NCI-H748 (cell line): ENCODE results near the gene HLA-DQB1.
"Not testable (repeated sequence)": the region's sequence is repeated elsewhere in the genome, so short reads cannot be mapped to it uniquely, and the experiment has no call there.

Experiments used
- DNase-seq: peaks from one replicate; lab custom pipeline; 2025; ENCODE audit not compliant: unreplicated experiment; lab: John Stamatoyannopoulos, UW

The HLA-DQB1 gene

DNA sequence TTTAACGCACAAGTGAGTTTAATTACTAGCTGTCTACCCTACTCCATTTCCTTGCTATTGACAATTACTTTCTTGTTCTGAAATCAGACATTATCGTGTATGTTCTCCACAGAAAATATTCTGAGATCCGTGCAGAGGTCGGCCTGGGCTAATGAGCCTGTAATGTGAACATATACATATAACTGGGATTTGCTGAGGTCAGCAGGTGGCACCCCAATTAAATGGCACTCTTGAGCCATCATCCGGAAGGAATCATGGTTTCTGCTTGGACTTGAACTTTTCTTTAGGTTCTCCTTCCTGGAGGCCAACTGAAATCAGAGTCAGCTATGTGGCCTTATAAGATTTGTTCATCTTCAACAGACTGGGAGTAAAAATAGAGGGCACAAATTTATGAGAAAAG is 3.6 kb downstream of the HLA-DQB1 start:
- DNase-seq: no peak

DNA sequence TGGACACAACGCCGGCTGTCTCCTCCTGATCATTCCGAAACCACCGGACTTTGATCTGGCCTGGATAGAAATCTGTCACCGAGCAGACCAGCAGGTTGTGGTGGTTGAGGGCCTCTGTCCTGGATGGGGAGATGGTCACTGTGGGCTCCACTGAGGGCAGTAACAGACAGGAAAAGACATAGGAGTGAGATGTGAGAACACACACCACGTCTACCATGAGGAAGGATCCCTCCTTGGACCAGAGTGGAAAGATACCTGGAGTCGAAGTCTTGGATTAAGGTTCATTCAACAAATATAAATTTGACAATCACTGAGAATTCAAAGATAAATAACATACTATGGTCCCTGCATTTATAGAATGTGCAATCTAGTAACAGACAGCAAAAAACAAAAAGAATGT is 4.4 kb downstream of the HLA-DQB1 start:
- DNase-seq: no peak

DNA sequence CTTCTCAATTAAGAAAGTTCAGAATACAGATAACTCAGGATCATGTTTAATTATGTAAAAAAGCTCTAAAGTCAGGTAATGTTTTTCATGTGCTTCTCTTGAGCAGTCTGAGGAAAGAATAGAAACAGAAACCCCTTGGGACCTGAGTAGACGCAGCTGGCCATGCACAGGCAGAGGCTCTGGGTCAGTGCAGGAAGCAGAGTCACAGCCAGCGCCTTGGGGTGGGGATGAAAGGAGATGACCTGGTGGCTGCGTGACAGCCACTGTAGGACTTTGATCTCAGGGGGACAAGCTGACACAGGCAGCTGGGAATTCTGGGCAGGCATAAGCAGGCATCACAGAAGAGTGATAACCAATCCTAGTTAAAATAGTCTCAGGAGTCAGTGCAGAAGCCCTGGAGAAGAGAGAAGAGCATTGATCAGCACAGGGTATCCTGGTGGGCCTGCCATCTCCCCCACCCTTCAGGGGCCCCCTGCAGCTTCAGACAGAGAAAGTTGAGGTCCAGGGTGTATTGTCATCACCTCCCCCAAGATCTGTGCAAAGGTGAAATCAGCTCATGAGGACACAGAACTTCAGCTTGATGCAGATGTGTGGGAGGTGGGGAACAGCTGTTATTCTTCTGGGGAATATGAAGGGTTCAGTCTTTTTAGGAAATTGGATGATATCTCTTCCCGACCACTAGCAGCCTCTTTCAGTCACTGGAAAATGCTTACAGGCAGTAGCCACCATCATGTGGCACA is 6.4 kb downstream of the HLA-DQB1 start:
- no peak for DNase-seq

DNA sequence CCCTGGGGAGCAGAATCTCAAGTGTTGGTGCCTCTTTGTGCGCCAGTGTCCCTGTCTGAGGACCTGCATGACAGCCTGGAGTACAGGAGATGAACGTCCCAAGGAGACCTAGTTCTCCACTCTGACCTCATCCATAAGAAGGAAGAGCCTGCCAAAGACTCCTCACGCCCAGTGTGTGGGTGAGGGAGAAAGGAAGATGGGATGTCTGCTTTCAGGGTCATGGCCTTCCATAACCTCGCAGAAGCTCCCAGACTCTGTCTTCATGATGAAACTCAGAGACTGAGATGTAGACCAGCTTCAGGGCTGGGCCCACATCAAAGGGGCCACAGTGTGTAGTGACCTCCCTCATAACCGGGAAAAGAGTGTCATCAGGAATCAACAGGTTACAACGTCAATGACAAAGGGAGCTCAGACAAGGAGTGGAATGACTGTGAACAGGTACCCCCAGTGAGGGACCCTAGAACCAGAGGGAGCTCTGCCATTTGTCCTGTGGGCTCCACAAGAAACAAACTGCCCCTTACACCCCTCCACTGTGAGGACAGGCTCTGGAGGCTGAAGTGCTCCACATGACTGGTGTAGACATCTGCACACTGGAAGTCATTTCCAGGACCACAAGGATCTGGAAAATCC is 8.1 kb downstream of the HLA-DQB1 start:
- no peak for DNase-seq

DNA sequence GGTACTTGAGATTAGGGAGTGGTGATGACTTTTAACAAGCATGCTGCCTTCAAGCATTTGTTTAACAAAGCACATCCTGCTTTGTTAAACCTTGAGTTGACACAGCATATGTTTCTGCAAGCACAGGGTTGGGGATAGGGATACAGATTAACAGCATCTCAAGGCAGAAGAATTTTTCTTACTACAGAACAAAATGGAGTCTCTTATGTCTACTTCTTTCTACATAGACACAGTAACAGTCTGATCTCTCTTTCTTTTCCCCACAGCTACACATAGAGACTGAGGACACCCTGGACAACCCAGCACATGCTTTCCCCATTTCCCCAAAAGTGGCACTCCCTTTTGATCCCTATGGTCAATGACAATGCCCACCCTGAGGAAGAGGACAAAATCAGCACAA is 8.6 kb downstream of the HLA-DQB1 start:
- not testable (repeated sequence) for DNase-seq

DNA sequence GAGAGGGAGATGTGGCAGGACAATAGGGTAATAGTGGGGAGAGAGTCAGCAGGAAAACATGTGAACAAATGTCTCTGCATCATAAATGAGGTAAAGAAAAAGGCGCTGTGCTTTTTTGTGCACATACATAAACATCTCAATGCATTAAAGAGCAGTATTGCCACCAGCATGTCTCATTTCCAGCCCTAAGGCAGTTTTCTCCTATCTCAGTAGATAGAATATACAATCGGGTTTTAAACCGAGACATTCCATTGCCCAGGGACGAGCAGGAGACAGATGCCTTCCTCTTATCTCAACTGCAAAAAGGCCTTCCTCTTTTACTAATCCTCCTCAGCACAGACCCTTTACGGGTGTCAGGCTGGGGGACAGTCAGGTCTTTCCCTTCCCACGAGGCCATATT is 9.1 kb downstream of the HLA-DQB1 start:
- DNase-seq: not testable (repeated sequence)

DNA sequence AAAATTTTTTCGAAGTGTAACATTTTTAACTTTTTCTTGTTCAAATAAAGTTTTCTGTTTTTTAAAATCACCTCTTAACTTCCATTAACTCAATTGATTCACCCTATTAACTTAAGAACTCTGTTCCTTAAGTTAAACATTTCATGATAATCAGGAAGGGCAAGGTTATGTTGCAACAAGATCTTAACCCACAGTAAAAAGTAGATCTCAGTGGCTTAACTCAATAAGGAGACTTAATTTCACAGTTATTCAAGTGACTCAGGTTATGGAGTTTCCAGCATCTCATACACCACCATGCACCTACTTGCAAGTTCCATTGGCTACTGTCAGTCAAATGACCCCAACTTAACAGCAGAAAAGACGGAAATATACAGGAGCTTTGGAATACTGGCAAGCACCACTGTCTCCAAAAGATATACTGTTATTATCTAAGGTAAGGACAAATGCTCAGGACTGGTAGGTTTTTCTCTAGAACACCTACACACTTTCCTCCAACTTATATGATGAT is 11.2 kb downstream of the HLA-DQB1 start:
- DNase-seq: no peak

DNA sequence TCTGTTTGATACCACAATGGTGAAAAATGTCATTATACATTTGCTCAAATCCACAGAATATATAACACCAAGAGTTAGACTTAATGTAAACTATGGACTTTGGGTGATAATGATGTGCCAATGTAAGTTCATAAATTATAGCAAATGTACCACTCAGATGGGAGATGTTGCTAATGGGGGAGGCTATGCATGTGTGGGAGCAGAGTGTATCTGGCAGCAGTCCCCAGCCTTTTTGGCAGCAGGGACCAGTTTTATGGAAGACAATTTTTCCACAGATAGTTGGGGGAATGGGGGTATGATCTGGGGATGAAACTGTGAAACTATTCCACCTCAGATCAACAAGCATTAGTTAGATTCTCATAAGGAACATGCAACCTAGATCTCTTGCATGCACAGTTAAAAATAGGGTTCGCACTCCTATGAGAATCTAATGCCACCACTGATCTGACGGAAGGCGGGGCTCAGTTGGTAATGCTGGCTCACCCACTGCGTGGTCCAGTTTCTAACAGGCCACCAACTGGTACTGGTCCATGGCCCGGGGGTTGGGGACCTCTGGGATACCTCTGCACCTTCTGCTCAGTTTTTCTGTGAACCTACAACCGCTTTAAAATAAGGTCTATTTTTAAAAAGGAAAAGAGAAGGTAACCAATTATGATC is 21.3 kb downstream of the HLA-DQB1 start:
- DNase-seq: no peak

DNA sequence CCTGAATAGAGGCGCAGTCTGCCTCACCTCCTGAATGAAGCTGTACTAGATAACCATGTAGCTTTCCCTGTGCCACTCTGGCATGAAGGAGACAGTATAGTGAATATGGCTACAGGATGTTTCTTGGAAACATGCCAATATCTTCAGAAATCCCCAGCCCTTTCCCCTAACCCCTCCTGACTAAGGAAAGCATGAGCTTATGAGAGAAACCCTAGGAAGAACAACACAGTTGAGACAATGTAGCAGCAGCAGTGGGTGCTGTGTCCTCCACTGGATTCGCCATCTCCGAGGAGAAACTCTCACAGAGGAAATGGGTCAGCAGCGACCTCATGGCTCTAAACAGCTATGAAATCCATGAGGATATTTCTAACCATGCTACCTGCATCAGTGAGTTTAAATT is 22.6 kb downstream of the HLA-DQB1 start:
- no peak for DNase-seq

GRCh38 chr6:32642720-32643106 is 23.7 kb downstream of the HLA-DQB1 start:
- DNase-seq: no peak

GRCh38 chr6:32641785-32642719 is 24.4 kb downstream of the HLA-DQB1 start:
- DNase-seq: not testable (repeated sequence)

- no peak for DNase-seq
Observed at GRCh38 chr6:32641122-32641521, 25.3 kb downstream of the HLA-DQB1 start.

DNA sequence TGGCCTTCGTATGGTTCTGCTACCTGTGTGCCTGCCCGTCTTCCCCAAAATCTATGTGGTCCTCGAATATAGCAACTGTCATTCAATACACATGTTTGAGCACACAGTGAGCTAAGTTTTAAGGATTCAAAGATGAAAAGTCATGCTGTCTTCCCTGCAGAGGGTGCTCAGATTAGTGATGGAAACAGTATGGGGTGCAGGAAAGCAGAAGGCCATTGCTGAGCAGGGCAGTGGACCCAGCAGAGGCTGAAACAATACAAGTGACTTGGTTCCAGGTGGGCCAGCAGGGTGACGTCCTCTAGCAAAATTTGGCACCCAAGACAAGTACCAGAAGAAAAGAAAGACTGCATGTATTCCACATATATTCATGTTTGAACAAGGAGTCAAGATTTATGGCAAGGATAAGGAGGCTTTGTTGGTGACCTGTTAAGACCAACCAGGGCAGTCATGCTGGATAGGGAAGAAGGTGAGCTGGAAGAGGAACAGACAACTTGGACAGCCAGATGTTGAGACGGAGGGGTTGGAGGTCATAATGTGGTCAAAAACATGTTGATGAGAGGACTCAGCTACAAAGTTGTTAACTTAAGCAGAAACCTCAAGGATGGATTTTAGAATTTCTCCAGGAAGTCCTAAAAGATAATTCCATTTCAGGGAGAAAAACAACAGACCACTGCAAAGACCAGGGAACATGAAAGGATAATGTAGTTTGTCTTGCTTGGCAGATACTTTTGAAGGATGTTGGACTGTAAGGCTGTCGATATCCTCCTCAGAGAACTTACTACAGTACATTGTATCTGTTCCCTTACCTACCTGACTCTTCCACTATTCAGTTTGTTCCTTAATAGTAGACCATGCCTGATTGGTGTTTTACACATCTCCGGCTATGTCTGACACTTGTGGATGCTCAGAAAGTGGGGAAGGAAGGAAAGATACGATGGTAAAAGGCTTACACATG is 26.7 kb downstream of the HLA-DQB1 start:
- no peak for DNase-seq

DNA sequence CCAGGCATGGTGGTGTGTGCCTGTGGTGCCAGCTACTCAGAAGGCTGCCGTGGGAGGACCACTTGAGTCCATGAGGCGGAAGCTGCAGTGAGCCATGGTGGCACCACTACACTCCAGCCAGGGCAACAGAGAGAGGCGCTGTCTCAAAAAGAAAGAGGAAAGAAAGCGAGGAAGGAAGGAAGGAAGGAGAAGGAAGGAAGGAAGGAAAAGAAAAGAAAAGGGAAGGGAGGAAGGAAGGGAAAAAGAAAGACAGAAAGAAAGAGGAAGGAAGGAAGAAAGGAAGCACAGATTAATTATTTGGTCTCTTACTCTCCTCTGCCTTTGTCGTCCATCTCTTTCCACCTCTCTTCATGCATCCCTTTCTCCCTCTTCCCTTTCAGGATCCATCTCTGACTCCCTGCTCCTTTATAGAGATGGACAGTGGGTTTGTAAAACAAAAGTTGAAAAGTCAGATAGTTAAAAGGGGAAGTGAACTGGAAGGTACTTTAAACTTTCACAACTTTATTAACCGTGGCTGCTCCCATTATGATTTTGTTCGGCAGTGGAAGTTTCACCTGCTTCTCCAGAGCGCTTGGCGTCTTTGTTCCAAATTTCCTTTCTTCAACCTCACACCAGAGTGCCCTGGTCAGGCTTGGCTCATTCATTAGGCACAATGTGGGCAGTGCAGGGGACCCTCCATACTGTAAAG is 27.8 kb downstream of the HLA-DQB1 start:
- DNase-seq: no peak

DNA sequence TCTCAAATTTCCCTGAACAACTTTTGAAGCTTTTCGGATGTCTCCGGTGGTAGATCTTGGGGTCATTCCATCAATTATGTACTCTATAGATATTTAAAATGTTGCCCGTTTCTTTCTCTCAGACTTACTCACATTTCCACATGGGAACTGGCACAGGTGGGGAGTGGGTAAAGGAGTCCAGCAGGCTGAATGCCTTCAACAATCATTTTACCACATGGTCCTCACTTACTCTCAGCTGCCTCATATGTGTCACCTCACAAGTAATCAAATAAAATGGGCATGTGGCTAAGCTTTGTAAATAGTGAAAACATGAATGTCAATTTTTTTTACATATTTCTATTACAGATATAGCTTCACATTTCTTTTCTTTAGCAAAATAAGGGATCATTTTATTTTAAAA is 28.6 kb downstream of the HLA-DQB1 start:
- DNase-seq: no peak

GRCh38 chr6:32637219-32637880 is 29.1 kb downstream of the HLA-DQB1 start, which contains the start of gene HLA-DQA1:
Gene HLA-DQA1, plus strand, starts transcription at chr6:32637406. Its CDS starts 53 bp downstream, at chr6:32637459.
- no peak for DNase-seq

- DNase-seq: no peak
Observed at GRCh38 chr6:32635526-32636123, 30.8 kb downstream of the HLA-DQB1 start.

- DNase-seq: not testable (repeated sequence)
Observed at GRCh38 chr6:32629793-32630192, 36.7 kb downstream of the HLA-DQB1 start.
